Chondrocyte (in vitro differentiated cells): ENCODE results near the gene NR1D2. TPM values are rescaled to one million over a fixed set of nuclear protein-coding genes. Genes with fewer than 3 reads are reported as not detected.

ENCODE experiments used
- DNase-seq: peaks from one replicate; pipeline ENCODE4 v3.0.0; 2021; ENCODE audit warnings: mixed read lengths, low spot score
- H3K27ac Mint-ChIP-seq: one replicate; pipeline ENCODE4 v1.8.0; 2021; ENCODE audit warnings: mild to moderate bottlenecking, moderate library complexity, mixed read lengths; ENCODE audit not compliant: unreplicated experiment
- H3K27me3 Mint-ChIP-seq: 2 replicates; pipeline ENCODE4 v1.8.0; 2021; ENCODE audit warnings: low read depth, mixed read lengths
- H3K36me3 Mint-ChIP-seq: 2 replicates; pipeline ENCODE4 v1.8.0; 2021; ENCODE audit warnings: low read depth, mixed read lengths
- H3K4me1 Mint-ChIP-seq: 2 replicates; pipeline ENCODE4 v1.8.0; 2021; ENCODE audit warnings: low read depth, mild to moderate bottlenecking, mixed read lengths
- H3K4me3 Mint-ChIP-seq: one replicate; pipeline ENCODE4 v1.8.0; 2021; ENCODE audit warnings: mild to moderate bottlenecking, moderate library complexity, mixed read lengths; ENCODE audit not compliant: unreplicated experiment
- H3K9me3 Mint-ChIP-seq: 2 replicates; pipeline ENCODE4 v1.8.0; 2021; ENCODE audit warnings: low read depth, mixed read lengths
- total RNA-seq: library from RNA; stranded (reverse); gene quantifications from 3 replicates; pipeline ENCODE4 v1.2.1, GENCODE V29; 2021
- TF ChIP-seq, protein P1 (sequence below): fragments of 200-600 bp; sonication (generic); IDR thresholded peaks from 2 replicates; pipeline ENCODE4 v1.5.0; 2021; ENCODE audit warnings: antibody characterized with exemption, mild to moderate bottlenecking, moderate library complexity

Gene NR1D2
- total RNA-seq, 1 donor from 2014 or later, result 19.6 TPM

DNA sequence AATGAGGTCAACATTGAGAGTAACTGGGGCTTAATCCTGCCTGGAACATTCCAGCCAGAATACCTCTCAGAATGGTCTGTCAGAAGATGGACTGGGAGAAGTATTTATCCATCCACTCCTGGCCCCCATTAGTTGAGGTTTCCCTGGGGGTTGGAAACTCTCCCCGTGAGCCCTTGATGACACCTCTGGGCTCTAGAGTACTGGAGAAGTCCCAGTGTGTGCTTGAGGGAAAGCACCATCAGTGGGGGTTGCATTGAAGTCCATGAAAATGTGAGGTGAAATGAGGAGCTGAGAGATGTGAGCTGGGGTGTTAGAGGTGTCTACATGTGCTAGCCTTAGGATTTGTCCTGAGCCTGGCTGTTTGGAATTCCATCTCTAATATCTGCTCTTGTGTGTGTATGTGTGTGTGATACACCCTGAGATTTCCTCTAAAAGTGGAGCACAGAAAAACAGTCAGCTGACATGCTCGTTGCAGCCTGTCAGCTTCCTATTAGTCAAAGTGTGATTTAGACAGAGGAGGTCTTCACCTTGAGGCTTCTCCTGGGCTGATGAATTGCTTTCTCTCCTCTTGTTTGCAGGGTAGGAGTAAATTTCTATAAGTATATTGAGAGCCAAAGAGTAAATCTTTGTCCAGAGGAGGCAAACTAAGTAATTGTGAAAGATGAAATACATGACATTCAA lies 67.6 kb downstream of the NR1D2 start:
- Mint-ChIP-seq H3K27ac (no peak overlapping the region), H3K27me3 (no peaks in the 10 kb centered on the region), H3K9me3 (no peaks in the 10 kb centered on the region), H3K4me1 (no peaks in the 10 kb centered on the region), H3K36me3 (no peaks in the 10 kb centered on the region), H3K4me3 (no peak overlapping the region)
- TF ChIP-seq, protein P1, sequence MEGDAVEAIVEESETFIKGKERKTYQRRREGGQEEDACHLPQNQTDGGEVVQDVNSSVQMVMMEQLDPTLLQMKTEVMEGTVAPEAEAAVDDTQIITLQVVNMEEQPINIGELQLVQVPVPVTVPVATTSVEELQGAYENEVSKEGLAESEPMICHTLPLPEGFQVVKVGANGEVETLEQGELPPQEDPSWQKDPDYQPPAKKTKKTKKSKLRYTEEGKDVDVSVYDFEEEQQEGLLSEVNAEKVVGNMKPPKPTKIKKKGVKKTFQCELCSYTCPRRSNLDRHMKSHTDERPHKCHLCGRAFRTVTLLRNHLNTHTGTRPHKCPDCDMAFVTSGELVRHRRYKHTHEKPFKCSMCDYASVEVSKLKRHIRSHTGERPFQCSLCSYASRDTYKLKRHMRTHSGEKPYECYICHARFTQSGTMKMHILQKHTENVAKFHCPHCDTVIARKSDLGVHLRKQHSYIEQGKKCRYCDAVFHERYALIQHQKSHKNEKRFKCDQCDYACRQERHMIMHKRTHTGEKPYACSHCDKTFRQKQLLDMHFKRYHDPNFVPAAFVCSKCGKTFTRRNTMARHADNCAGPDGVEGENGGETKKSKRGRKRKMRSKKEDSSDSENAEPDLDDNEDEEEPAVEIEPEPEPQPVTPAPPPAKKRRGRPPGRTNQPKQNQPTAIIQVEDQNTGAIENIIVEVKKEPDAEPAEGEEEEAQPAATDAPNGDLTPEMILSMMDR, result no peak
- no peak for DNase-seq

DNA sequence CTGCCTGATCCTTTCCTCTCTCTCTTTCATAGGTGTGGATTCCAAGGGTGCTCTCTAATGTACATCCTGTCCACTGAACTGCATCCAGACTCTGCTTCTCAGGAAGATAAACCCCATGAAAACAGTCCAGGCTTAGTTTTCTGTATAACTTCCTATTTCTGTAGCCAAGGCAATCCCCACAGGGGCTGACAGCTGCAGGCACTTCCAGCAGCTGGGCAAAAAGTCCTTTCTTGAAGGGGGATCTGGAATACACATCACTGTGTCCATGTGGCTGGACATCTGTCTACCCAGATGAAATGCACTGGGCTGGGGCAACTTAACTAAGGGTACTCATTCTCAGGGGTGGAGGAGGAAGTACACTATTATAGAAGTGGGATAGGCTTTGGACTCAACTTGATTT lies 72.2 kb downstream of the NR1D2 start:
- TF ChIP-seq, protein P1, result no peak
- H3K4me3 Mint-ChIP-seq, result no peak overlapping the region
- H3K27me3 Mint-ChIP-seq, result no peaks in the 10 kb centered on the region
- DNase-seq, result no peak
- no peaks in the 10 kb centered on the region for H3K9me3 Mint-ChIP-seq
- no peaks in the 10 kb centered on the region for H3K4me1 Mint-ChIP-seq
- no peaks in the 10 kb centered on the region for H3K36me3 Mint-ChIP-seq
- H3K27ac Mint-ChIP-seq, result no peak overlapping the region

DNA sequence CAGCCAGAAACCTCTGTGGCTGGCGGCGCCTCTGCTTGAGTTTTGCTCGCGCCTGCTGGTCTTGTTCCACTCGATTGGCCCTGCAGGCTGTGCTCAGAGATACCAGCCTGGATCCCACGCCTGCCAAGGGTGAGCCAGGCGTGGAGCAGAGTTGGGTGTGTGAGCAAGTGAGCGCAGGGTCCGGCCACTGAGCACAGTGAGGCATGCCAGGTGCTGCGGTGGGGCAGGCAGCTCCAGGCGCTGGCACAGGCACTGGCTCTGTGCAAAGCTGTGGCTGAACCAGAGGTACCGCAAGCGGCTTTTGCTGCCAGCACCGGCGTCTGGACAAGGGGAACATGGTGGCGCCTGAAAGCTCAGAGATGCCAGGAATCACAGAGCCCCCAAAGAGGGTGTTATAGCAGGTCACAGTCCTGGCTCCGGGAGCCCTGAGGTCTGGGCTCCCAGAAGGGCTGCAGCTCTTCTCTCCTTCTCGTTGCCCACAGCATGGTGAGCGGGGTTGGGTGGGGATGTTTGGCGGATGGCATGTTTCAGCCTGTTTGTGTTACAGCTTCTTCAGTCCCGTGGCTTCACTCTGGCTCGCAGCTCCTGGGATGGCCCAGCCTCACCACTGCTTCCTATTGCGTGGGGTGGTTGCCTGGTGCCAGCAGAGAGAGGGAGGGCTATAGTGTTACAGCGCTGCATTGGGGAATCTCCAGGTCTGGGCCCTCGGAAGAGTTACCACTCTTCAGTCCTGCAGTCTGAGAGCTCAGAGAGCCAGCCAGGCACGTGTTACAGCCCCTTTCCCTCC lies 73.9 kb downstream of the NR1D2 start:
- no peak for DNase-seq
- no peak overlapping the region for H3K4me3 Mint-ChIP-seq
- TF ChIP-seq, protein P1, result no peak
- H3K9me3 Mint-ChIP-seq, result no peaks in the 10 kb centered on the region
- H3K27ac Mint-ChIP-seq, result no peak overlapping the region
- no peaks in the 10 kb centered on the region for H3K36me3 Mint-ChIP-seq
- no peaks in the 10 kb centered on the region for H3K27me3 Mint-ChIP-seq
- H3K4me1 Mint-ChIP-seq, result no peaks in the 10 kb centered on the region

DNA sequence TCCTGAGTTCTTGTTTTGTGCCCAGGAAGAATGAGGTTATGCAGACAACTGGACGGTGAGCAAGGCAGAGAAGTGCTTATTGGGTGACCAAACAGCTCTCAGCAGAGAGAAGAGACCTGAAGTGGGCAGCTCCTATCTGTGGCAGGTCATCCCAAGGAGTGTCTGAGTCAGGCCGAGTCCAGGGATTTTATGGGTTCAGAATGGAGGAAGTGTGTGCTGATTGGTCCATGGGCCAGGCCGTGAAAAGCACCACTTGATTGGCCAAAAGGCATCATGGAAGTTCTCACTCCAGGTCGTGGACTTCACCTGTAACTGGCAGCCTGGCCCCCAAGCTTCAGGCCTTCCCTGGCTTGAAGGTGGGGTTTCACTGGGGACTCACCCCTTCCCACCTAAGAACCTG lies 74.5 kb downstream of the NR1D2 start:
- Mint-ChIP-seq H3K27me3 (peaks cover 1% of the 10 kb centered on the region), H3K36me3 (no peaks in the 10 kb centered on the region), H3K4me1 (no peaks in the 10 kb centered on the region), H3K27ac (no peak overlapping the region), H3K9me3 (no peaks in the 10 kb centered on the region), H3K4me3 (no peak overlapping the region)
- DNase-seq, result no peak
- TF ChIP-seq, protein P1, result no peak

DNA sequence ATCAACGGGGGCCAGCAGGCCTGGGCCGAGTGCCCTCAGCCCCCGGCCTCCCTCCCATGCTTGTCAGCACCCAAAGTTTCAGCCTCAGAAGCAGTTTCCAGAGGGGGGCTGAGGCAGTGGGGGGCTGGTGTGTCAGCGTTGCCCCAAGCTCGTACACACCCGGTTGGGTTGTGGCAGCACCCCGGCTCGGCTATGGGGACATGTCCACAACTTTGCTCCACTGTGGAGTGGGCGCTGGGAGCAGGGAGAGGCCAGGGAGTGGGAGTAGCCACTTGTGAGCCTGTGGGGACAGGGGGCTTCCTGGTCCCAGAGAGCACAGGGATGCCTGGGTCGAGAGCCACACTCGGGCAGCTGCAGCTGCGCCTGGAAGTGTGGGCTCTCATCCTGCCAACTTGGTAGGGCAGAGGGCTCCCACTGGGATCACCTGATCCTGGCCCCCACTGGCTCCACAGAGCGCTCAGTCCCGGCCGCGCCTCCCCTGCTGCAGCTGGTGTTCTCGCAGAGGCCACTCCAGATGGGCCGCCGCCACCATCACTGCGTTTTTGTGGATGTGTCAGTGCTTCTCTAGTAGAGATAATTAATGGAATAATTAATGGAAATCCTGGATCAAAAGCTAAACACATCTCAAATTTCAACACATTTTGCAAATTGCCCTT lies 75.1 kb downstream of the NR1D2 start:
- Mint-ChIP-seq H3K4me1 (no peaks in the 10 kb centered on the region), H3K27me3 (peaks cover 2% of the 10 kb centered on the region), H3K36me3 (no peaks in the 10 kb centered on the region), H3K4me3 (no peak overlapping the region), H3K27ac (no peak overlapping the region), H3K9me3 (no peaks in the 10 kb centered on the region)
- TF ChIP-seq, protein P1, result no peak
- no peak for DNase-seq
